ENCODE results near the gene PLA2G4D. TPM values are rescaled to one million over a fixed set of nuclear protein-coding genes. Genes with fewer than 3 reads are reported as not detected.

Gene PLA2G4D
- total RNA-seq, 2 donors from 2014 or later = not detected

DNA sequence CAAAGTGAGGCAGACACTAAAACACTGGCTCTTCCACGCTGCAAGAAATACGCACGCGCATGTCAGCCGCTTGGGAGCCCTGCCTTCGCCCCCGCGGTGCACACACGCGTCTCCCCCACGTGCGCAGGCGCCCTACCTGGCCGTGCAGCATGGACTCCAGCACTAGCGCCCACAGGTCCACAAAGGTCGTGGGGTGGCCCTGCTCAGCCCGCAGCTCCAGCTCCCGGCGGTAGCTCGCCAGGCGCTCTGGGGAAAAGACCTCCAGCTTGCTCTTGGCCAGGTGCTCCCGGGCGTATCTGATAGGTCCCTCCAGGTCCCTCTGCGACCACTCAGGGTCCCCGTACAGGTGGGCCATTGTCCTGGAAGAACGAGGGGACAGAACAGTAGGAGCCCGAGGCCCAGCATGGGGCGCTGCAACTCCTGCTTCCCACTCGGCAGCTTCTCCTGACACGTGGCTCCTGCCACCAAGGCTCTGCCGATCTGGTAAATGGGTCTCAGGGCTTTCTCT is 14.9 kb downstream of the PLA2G4D start:
- Histone ChIP-seq H3K9me3 (no peaks in the 10 kb centered on the region), H3K36me3 (no peaks in the 10 kb centered on the region), H3K4me3 (no peak overlapping the region), H3K27ac (no peak overlapping the region), H3K4me1 (ENCODE audit: control insufficient read depth in 1 of 2, low read depth in 2 of 2) (no peaks in the 10 kb centered on the region), H3K27me3 (replicated peaks; ENCODE audit: insufficient read depth) (no peaks in the 10 kb centered on the region)
- TF ChIP-seq, protein P1, sequence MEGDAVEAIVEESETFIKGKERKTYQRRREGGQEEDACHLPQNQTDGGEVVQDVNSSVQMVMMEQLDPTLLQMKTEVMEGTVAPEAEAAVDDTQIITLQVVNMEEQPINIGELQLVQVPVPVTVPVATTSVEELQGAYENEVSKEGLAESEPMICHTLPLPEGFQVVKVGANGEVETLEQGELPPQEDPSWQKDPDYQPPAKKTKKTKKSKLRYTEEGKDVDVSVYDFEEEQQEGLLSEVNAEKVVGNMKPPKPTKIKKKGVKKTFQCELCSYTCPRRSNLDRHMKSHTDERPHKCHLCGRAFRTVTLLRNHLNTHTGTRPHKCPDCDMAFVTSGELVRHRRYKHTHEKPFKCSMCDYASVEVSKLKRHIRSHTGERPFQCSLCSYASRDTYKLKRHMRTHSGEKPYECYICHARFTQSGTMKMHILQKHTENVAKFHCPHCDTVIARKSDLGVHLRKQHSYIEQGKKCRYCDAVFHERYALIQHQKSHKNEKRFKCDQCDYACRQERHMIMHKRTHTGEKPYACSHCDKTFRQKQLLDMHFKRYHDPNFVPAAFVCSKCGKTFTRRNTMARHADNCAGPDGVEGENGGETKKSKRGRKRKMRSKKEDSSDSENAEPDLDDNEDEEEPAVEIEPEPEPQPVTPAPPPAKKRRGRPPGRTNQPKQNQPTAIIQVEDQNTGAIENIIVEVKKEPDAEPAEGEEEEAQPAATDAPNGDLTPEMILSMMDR (IDR thresholded peaks at IDR 0.05) = no peak
- DNase-seq (ENCODE audit: low spot score) (no peak), ATAC-seq (ENCODE audit: insufficient number of reproducible peaks, low FRiP score, low read depth) (no peak)

DNA sequence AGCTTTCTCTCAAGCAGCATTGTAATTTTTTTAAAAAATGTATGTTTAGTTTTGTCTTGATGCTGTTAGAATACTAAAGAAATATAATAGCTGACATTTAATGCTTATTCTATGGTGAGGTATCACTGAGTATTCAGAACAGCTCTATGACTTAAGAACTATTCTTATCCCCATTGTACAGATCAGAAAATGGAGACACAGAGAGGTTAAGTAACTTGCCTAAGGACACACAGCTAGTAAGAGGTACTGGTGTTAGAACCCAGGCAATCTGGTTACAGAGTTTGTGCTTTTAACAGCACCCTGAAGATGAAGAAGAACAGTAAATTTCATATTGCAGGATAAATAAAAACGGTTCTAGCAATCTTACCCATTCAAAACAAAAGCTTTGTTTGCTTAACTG is 15.5 kb downstream of the PLA2G4D start:
- H3K36me3 ChIP-seq = no peaks in the 10 kb centered on the region
- TF ChIP-seq, protein P1 (IDR thresholded peaks at IDR 0.05) = no peak
- H3K4me1 ChIP-seq (ENCODE audit: control insufficient read depth in 1 of 2, low read depth in 2 of 2) = no peaks in the 10 kb centered on the region
- no peak overlapping the region for H3K4me3 ChIP-seq
- ATAC-seq (ENCODE audit: insufficient number of reproducible peaks, low FRiP score, low read depth) (no peak), DNase-seq (ENCODE audit: low spot score) (no peak)
- no peak overlapping the region for H3K27ac ChIP-seq
- no peaks in the 10 kb centered on the region for H3K27me3 ChIP-seq (replicated peaks; ENCODE audit: insufficient read depth)
- no peaks in the 10 kb centered on the region for H3K9me3 ChIP-seq

DNA sequence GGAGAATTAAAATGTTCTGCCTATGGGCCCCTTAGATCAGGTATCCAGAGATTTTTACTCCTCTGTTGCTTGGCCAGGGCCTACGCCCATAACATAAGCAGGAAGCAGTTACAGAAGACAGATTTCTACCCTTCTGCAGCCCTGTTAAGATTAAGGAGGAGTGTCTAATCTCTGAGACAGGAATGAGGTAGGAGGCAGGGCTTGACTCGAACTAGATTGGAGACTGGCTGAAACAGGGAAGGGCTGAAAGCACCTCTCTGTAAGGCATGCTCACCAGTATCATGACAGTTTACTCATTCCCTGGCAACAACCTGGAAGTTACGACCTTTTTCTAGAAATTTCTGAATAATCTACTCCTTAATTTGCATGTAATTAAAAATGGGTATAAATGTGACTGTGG is 16.7 kb downstream of the PLA2G4D start:
- Histone ChIP-seq H3K27ac (no peak overlapping the region), H3K4me1 (ENCODE audit: control insufficient read depth in 1 of 2, low read depth in 2 of 2) (no peaks in the 10 kb centered on the region), H3K36me3 (no peaks in the 10 kb centered on the region), H3K27me3 (replicated peaks; ENCODE audit: insufficient read depth) (no peaks in the 10 kb centered on the region), H3K9me3 (no peaks in the 10 kb centered on the region), H3K4me3 (no peak overlapping the region)
- TF ChIP-seq, protein P1 (IDR thresholded peaks at IDR 0.05) = no peak
- ATAC-seq (ENCODE audit: insufficient number of reproducible peaks, low FRiP score, low read depth) = no peak
- DNase-seq (ENCODE audit: low spot score) = no peak

DNA sequence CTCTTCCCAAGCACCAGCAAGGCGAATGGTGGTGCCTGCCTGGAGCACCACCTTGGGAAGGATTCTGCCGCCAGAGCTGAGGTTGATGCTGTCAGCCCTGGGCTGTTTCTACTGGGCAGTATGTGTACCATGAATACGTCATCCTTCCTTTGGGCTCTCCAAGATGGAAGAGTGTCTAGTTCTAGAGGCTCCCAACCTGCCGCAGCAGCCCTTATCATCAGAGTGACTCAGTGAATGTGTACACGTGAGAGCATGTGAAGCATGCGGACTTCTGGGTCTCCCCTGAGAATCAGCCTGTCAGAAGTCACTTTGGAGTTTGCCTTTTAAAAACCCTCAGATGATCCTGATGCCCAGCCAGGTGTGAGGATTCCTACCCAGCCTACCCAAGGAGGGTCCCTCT is 20.9 kb downstream of the PLA2G4D start:
- DNase-seq (ENCODE audit: low spot score) (no peak), ATAC-seq (ENCODE audit: insufficient number of reproducible peaks, low FRiP score, low read depth) (no peak)
- TF ChIP-seq, protein P1 (IDR thresholded peaks at IDR 0.05) = no peak
- no peaks in the 10 kb centered on the region for H3K27me3 ChIP-seq (replicated peaks; ENCODE audit: insufficient read depth)
- H3K27ac ChIP-seq = no peak overlapping the region
- H3K4me1 ChIP-seq (ENCODE audit: control insufficient read depth in 1 of 2, low read depth in 2 of 2) = no peaks in the 10 kb centered on the region
- no peaks in the 10 kb centered on the region for H3K9me3 ChIP-seq
- H3K4me3 ChIP-seq = no peak overlapping the region
- no peaks in the 10 kb centered on the region for H3K36me3 ChIP-seq

DNA sequence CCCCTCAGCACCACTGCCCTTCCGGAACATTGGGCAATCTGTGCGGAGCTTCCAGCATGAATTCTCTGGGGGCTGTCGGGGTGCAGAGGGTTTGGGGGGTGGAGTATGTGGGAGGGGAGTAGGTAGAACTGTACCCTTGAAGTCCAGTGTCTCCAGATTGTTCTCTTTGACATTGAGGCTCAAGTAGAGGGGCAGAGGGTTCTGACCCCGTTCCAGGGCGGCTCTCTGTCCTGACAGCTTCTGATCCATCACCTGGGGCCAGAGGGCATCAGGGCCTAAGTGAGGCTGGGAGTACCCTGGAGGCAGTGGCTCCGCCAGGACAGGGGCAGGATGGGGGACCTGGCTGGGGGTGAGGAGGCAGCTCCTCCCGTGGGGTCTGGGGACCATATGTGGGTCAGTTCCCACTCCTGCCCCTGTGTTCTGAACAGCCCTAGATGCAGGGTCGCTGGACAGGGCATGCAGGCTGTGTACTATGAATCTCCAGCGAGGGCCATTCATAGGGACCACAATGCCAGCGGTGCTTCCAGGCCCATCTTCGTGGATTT is 22.1 kb downstream of the PLA2G4D start:
- TF ChIP-seq, protein P1 (IDR thresholded peaks at IDR 0.05) = no peak
- H3K9me3 ChIP-seq = no peaks in the 10 kb centered on the region
- H3K4me3 ChIP-seq = no peak overlapping the region
- no peaks in the 10 kb centered on the region for H3K36me3 ChIP-seq
- ATAC-seq (ENCODE audit: insufficient number of reproducible peaks, low FRiP score, low read depth) (no peak), DNase-seq (ENCODE audit: low spot score) (no peak)
- H3K27me3 ChIP-seq (replicated peaks; ENCODE audit: insufficient read depth) = no peaks in the 10 kb centered on the region
- no peaks in the 10 kb centered on the region for H3K4me1 ChIP-seq (ENCODE audit: control insufficient read depth in 1 of 2, low read depth in 2 of 2)
- H3K27ac ChIP-seq = no peak overlapping the region

All from thoracic aorta (tissue), 2 donors.